HCT116 (cell line): Measurements from ENCODE around the gene FBXL7. TPM values are rescaled to one million over a fixed set of nuclear protein-coding genes. Genes with fewer than 3 reads are reported as not detected.

Experiments
- ATAC-seq: fragments of 200-7000 bp; cut with Tn5 transposase; 2 replicates; pipeline ENCODE4 v1.9.1; 2020; ENCODE audit warnings: mild to moderate bottlenecking, moderate library complexity
- BruUV-seq: library from RNA; stranded (reverse); fragments of 400-500 nt; replicated peaks from 2 replicates; lab custom pipeline; 2021; lab: Mats Ljungman, UMichigan
- CTCF ChIA-PET: fragments of 300-600 bp; sonication (Branson Sonifier 250); formaldehyde crosslinking; loops from one replicate; lab custom pipeline; 2021; ENCODE audit warnings: antibody characterized with exemption; lab: Charles Lee
- POLR2A ChIA-PET: fragments of 300-600, 350-600 bp; sonication (Branson Sonifier 250); formaldehyde crosslinking; loops from one replicate; lab custom pipeline; 2021; ENCODE audit warnings: antibody characterized with exemption; lab: Charles Lee
- RAD21 ChIA-PET, 2 experiments: fragments of 300-600 bp; sonication (Branson Sonifier 250); formaldehyde crosslinking; loops; one replicate each; lab custom pipeline; 2023; ENCODE audit warnings: low total read pairs in 2 of 2; ENCODE audit not compliant: uncharacterized antibody in 2 of 2, unreplicated experiment in 2 of 2, low non-redundant PET in 1 of 2; lab: Charles Lee
- DNase-seq: peaks from one replicate; pipeline ENCODE4 v3.0.0-alpha.2; 2010; ENCODE audit warnings: low read depth, low spot score
- H2AFZ ChIP-seq: fragments of 200-600 bp; shearing (Covaris generic), sonication (generic); 2 replicates; pipeline ENCODE4 v1.6.1; 2017; ENCODE audit warnings: low read depth, mixed run types, mixed read lengths, antibody characterized with exemption, low read length; ENCODE audit not compliant: poor library complexity, severe bottlenecking
- H3K27ac ChIP-seq: 2 replicates; pipeline ENCODE4 v1.5.1; 2012; ENCODE audit warnings: low read depth, low read length
- H3K27me3 ChIP-seq: fragments of 200-600 bp; sonication (generic); 2 replicates; pipeline ENCODE4 v1.6.1; 2016; ENCODE audit warnings: mixed run types, low read length, mixed read lengths; ENCODE audit not compliant: insufficient read depth
- H3K36me3 ChIP-seq, 2 experiments: fragments of 200-500 bp in 1 of 2; fragments of 200-600 bp in 1 of 2; sonication (Bioruptor generic) in 1 of 2; sonication (generic) in 1 of 2; 2 replicates each; pipeline versions ENCODE4 v1.5.1 to v1.6.1; 2014 to 2016; ENCODE audit warnings: low read length in 2 of 2, inconsistent platforms in 1 of 2, mixed read lengths in 1 of 2, mixed run types in 1 of 2; ENCODE audit not compliant: insufficient read depth in 2 of 2, control insufficient read depth in 1 of 2
- H3K4me1 ChIP-seq, 2 experiments: fragments of 200-600 bp in 1 of 2; sonication (generic) in 1 of 2; 2 replicates each; pipeline versions ENCODE4 v1.5.1 to v1.6.1; 2012 to 2017; ENCODE audit warnings: low read length in 2 of 2, inconsistent platforms in 1 of 2, mild to moderate bottlenecking in 1 of 2, mixed read lengths in 1 of 2, mixed run types in 1 of 2, moderate library complexity in 1 of 2; ENCODE audit not compliant: insufficient read depth in 2 of 2, control insufficient read depth in 1 of 2
- H3K4me2 ChIP-seq: fragments of 200-600 bp; sonication (generic); 2 replicates; pipeline ENCODE4 v1.6.1; 2017; ENCODE audit warnings: mixed run types, low read length, mixed read lengths
- H3K4me3 ChIP-seq, 2 experiments: fragments of 200-600 bp in 1 of 2; sonication (generic) in 1 of 2; replicated peaks in 1 of 2; 2 replicates each; pipeline ENCODE4 v1.5.1; 2011 to 2016; ENCODE audit warnings: low read length in 2 of 2, control low read depth in 1 of 2, low read depth in 1 of 2, mild to moderate bottlenecking in 1 of 2, mixed read lengths in 1 of 2, mixed run types in 1 of 2
- H3K79me2 ChIP-seq: fragments of 200-600 bp; sonication (generic); 2 replicates; pipeline ENCODE4 v1.6.1; 2017; ENCODE audit warnings: mild to moderate bottlenecking, mixed run types, low read length, moderate library complexity, mixed read lengths; ENCODE audit not compliant: insufficient read depth
- H3K9ac ChIP-seq: fragments of 200-600 bp; sonication (generic); 2 replicates; pipeline ENCODE4 v1.6.1; 2016; ENCODE audit warnings: low read length, mixed read lengths
- H3K9me2 ChIP-seq: fragments of 200-600 bp; sonication (generic), shearing (Covaris generic); 2 replicates; pipeline ENCODE4 v1.6.1; 2017; ENCODE audit warnings: mixed run types, mild to moderate bottlenecking, moderate library complexity; ENCODE audit not compliant: insufficient read depth
- H3K9me3 ChIP-seq, 2 experiments: fragments of 200-500 bp in 1 of 2; fragments of 200-600 bp in 1 of 2; sonication (Bioruptor generic) in 1 of 2; sonication (generic) in 1 of 2; 2 replicates each; pipeline ENCODE4 v1.6.1; 2014 to 2017; ENCODE audit warnings: low read length in 2 of 2, mixed read lengths in 2 of 2, inconsistent platforms in 1 of 2, low read depth in 1 of 2, mild to moderate bottlenecking in 1 of 2, mixed run types in 1 of 2, moderate library complexity in 1 of 2; ENCODE audit not compliant: control insufficient read depth in 1 of 2, insufficient read depth in 1 of 2
- H4K20me1 ChIP-seq: fragments of 200-600 bp; sonication (generic), shearing (Covaris generic); 2 replicates; pipeline ENCODE4 v1.6.1; 2017; ENCODE audit warnings: mixed run types, mild to moderate bottlenecking, moderate library complexity; ENCODE audit not compliant: insufficient read depth
- CEBPB ChIP-seq: IDR thresholded peaks from 2 replicates; pipeline ENCODE4 v1.6.1; 2012; ENCODE audit warnings: low read depth
- JUND ChIP-seq: IDR thresholded peaks from 2 replicates; pipeline ENCODE4 v1.6.1; 2012
- POLR2AphosphoS5 ChIP-seq: IDR thresholded peaks from 2 replicates; pipeline ENCODE4 v1.6.1; 2011; ENCODE audit warnings: mild to moderate bottlenecking, low read depth, low read length, moderate library complexity
- SIN3A ChIP-seq: IDR thresholded peaks from 2 replicates; pipeline ENCODE4 v1.6.1; 2012; ENCODE audit warnings: low read depth
- SP1 ChIP-seq: IDR thresholded peaks from 2 replicates; pipeline ENCODE4 v1.6.1; 2012; ENCODE audit warnings: low read depth
- SRF ChIP-seq: IDR thresholded peaks from 2 replicates; pipeline ENCODE4 v1.6.1; 2012; ENCODE audit warnings: low read depth
- TCF7L2 ChIP-seq: IDR thresholded peaks from 2 replicates; pipeline ENCODE4 v1.7.0; 2011; ENCODE audit warnings: borderline replicate concordance, inconsistent platforms; ENCODE audit not compliant: insufficient read depth, insufficient read length; ENCODE audit errors: extremely low read depth
- ZFX ChIP-seq: fragments of 450-650 bp; IDR thresholded peaks from 2 replicates; pipeline ENCODE4 v1.6.1; 2017
- intact Hi-C: fragments of 100-400 bp; cut with micrococcal nuclease; formaldehyde crosslinking; loops from 2 replicates; pipeline ENCODE4 v1.10.0; 2022
- total RNA-seq: library from RNA; stranded (reverse); gene quantifications from one replicate; pipeline ENCODE4 v1.2.1, GENCODE V29; 2021; ENCODE audit not compliant: unreplicated experiment
- TF ChIP-seq, protein P1 (sequence below), 3 experiments: fragments of 200-600 bp in 1 of 3; sonication (generic) in 1 of 3; IDR thresholded peaks in 2 of 3; conservative IDR thresholded peaks in 1 of 3; 2 replicates each; pipeline ENCODE4 v1.5.1; 2012 to 2017; ENCODE audit warnings: low read depth in 2 of 3, low read length in 2 of 3, antibody characterized with exemption in 1 of 3, borderline replicate concordance in 1 of 3, control low read depth in 1 of 3, mild to moderate bottlenecking in 1 of 3, mixed read lengths in 1 of 3, mixed run types in 1 of 3, moderate library complexity in 1 of 3; ENCODE audit not compliant: insufficient read depth in 1 of 3
- TF ChIP-seq, protein P2 (sequence below): IDR thresholded peaks from 2 replicates; pipeline ENCODE4 v1.6.1; 2011; ENCODE audit warnings: mild to moderate bottlenecking, low read length, moderate library complexity; ENCODE audit not compliant: insufficient replicate concordance; ENCODE audit errors: extremely low read depth
- TF ChIP-seq, protein P3 (sequence below): IDR thresholded peaks from 2 replicates; pipeline ENCODE4 v1.6.1; 2012; ENCODE audit warnings: low read depth

FBXL7 gene
- total RNA-seq, 1 experiment from 2014 or later: 0.05 TPM

DNA sequence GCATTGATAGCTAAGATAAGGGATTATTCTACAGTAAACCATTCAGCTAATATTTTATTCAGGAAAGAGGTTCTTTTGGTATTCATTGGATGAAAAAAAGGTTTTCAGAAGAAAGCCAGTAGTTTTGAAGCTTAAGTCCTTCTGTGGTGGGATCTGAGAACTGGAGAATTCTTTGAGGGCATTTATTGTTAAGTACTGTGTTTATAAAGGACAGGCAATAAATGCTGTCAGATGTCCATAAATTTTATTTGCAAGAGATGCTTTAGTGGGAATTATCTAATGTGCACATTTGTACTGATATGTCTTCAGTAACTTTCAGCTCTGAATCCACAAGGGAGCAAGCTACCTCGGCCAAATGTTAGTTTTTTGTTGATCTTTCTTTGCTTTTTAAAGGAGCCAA lies 358.3 kb downstream of the FBXL7 start:
- no peak overlapping the region for H3K4me2 ChIP-seq
- H3K4me1 ChIP-seq: no peaks in the 10 kb centered on the region
- BruUV-seq: no TSS peak
- no peak overlapping the region for H2AFZ ChIP-seq
- no peaks in the 10 kb centered on the region for H3K36me3 ChIP-seq
- H3K9me3 ChIP-seq: peaks cover 5 to 24% of the 10 kb centered on the region in 2 experiments; a peak in 2 of 4 replicates
- H3K9me2 ChIP-seq: no peaks in the 10 kb centered on the region
- H3K27ac ChIP-seq: no peak overlapping the region
- no peaks in the 10 kb centered on the region for H3K79me2 ChIP-seq
- intact Hi-C loops: no loop called here
- no peak for TF ChIP-seq SP1
- no peak for TF ChIP-seq CEBPB
- H3K4me3 ChIP-seq: no peak overlapping the region
- no peaks in the 10 kb centered on the region for H3K27me3 ChIP-seq
- ATAC-seq (no peak), DNase-seq (no peak)
- CTCF ChIA-PET: no interaction called here
- H3K9ac ChIP-seq: no peak overlapping the region
- H4K20me1 ChIP-seq: no peaks in the 10 kb centered on the region
- RAD21 ChIA-PET: no interaction called here
- POLR2A ChIA-PET: no interaction called here

DNA sequence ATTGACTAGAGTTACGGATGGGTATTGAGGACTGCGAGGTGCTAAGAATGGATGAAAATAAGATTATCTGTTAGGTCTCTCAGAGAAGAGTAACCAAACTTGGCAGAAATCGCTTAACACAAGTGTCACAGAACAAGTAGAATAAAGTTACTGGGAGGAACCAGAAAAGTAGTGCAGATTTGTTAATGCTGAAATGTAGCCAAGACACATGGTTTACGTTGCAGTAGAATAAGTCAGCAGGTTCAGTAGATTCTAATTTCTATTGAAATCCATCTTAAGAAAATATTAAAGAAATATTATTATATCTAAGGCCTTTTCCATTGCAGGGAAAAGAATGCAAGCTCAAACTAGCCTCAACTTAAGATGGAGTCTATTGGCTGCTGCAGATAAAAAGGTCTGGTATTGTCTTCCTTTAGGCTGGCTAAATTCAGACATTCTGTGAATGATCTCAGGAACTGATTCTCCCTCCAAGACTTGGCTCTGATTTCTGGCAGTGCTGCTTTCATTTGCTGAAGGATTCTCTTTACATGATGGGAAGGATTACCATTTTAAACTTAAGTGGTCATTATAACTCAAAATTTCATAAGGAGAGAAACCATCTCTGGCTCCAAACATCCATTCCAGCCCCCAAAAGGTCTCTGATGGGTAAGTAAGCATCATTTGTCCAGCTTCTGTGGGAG lies 364.7 kb downstream of the FBXL7 start:
- no peaks in the 10 kb centered on the region for H4K20me1 ChIP-seq
- no TSS peak for BruUV-seq
- RAD21 ChIA-PET: no interaction called here
- DNase-seq: no peak
- no peaks in the 10 kb centered on the region for H3K36me3 ChIP-seq
- H3K9me2 ChIP-seq: no peaks in the 10 kb centered on the region
- no peaks in the 10 kb centered on the region for H3K79me2 ChIP-seq
- POLR2A ChIA-PET: no interaction called here
- no peaks in the 10 kb centered on the region for H3K27me3 ChIP-seq
- no peak overlapping the region for H3K4me3 ChIP-seq
- H3K27ac ChIP-seq: no peak overlapping the region
- H3K9ac ChIP-seq: no peak overlapping the region
- TF ChIP-seq SRF: no peak
- TF ChIP-seq SIN3A: no peak
- TF ChIP-seq, protein P1, sequence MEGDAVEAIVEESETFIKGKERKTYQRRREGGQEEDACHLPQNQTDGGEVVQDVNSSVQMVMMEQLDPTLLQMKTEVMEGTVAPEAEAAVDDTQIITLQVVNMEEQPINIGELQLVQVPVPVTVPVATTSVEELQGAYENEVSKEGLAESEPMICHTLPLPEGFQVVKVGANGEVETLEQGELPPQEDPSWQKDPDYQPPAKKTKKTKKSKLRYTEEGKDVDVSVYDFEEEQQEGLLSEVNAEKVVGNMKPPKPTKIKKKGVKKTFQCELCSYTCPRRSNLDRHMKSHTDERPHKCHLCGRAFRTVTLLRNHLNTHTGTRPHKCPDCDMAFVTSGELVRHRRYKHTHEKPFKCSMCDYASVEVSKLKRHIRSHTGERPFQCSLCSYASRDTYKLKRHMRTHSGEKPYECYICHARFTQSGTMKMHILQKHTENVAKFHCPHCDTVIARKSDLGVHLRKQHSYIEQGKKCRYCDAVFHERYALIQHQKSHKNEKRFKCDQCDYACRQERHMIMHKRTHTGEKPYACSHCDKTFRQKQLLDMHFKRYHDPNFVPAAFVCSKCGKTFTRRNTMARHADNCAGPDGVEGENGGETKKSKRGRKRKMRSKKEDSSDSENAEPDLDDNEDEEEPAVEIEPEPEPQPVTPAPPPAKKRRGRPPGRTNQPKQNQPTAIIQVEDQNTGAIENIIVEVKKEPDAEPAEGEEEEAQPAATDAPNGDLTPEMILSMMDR (IDR thresholded peaks at IDR 0.05 in 2 of 3, conservative IDR thresholded peaks at IDR 0.05 in 1 of 3; ENCODE audit: borderline replicate concordance in 1 of 3, insufficient read depth in 1 of 3, low read depth in 2 of 3, low read length in 2 of 3): no peak
- TF ChIP-seq, protein P2, sequence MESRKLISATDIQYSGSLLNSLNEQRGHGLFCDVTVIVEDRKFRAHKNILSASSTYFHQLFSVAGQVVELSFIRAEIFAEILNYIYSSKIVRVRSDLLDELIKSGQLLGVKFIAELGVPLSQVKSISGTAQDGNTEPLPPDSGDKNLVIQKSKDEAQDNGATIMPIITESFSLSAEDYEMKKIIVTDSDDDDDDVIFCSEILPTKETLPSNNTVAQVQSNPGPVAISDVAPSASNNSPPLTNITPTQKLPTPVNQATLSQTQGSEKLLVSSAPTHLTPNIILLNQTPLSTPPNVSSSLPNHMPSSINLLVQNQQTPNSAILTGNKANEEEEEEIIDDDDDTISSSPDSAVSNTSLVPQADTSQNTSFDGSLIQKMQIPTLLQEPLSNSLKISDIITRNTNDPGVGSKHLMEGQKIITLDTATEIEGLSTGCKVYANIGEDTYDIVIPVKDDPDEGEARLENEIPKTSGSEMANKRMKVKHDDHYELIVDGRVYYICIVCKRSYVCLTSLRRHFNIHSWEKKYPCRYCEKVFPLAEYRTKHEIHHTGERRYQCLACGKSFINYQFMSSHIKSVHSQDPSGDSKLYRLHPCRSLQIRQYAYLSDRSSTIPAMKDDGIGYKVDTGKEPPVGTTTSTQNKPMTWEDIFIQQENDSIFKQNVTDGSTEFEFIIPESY: no peak
- TF ChIP-seq JUND: no peak
- TF ChIP-seq TCF7L2: no peak
- TF ChIP-seq CEBPB: no peak
- TF ChIP-seq, protein P3, sequence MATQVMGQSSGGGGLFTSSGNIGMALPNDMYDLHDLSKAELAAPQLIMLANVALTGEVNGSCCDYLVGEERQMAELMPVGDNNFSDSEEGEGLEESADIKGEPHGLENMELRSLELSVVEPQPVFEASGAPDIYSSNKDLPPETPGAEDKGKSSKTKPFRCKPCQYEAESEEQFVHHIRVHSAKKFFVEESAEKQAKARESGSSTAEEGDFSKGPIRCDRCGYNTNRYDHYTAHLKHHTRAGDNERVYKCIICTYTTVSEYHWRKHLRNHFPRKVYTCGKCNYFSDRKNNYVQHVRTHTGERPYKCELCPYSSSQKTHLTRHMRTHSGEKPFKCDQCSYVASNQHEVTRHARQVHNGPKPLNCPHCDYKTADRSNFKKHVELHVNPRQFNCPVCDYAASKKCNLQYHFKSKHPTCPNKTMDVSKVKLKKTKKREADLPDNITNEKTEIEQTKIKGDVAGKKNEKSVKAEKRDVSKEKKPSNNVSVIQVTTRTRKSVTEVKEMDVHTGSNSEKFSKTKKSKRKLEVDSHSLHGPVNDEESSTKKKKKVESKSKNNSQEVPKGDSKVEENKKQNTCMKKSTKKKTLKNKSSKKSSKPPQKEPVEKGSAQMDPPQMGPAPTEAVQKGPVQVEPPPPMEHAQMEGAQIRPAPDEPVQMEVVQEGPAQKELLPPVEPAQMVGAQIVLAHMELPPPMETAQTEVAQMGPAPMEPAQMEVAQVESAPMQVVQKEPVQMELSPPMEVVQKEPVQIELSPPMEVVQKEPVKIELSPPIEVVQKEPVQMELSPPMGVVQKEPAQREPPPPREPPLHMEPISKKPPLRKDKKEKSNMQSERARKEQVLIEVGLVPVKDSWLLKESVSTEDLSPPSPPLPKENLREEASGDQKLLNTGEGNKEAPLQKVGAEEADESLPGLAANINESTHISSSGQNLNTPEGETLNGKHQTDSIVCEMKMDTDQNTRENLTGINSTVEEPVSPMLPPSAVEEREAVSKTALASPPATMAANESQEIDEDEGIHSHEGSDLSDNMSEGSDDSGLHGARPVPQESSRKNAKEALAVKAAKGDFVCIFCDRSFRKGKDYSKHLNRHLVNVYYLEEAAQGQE: no peak
- TF ChIP-seq POLR2AphosphoS5: no peak
- TF ChIP-seq ZFX: no peak
- CTCF ChIA-PET: no interaction called here
- intact Hi-C loops: no loop called here
- no peaks in the 10 kb centered on the region for H3K4me1 ChIP-seq
- no peak overlapping the region for H2AFZ ChIP-seq
- peaks cover 11 to 32% of the 10 kb centered on the region in 2 experiments; a peak in 2 of 4 replicates for H3K9me3 ChIP-seq
- H3K4me2 ChIP-seq: no peak overlapping the region
- no peak for ATAC-seq
